22Rv1 (cell line): ENCODE results near the gene TMEM9.

Experiments used
- H3K27ac ChIP-seq: fragments of 450-650 bp; 2 replicates; pipeline ENCODE4 v1.5.1; 2017
- CTCF ChIP-seq: fragments of 450-650 bp; IDR thresholded peaks from 2 replicates; pipeline ENCODE4 v1.5.1; 2017; ENCODE audit warnings: mild to moderate bottlenecking
- ZFX ChIP-seq: fragments of 450-650 bp; IDR thresholded peaks from 2 replicates; pipeline ENCODE4 v1.6.1; 2017; ENCODE audit warnings: antibody characterized with exemption, borderline replicate concordance

Gene TMEM9

GRCh38 chr1:201110616-201111015 lies 43.7 kb downstream of the TMEM9 start:
- H3K27ac ChIP-seq: no peak overlapping the region
- TF ChIP-seq ZFX (no peak), CTCF (no peak)

- no peak overlapping the region for H3K27ac ChIP-seq
- TF ChIP-seq CTCF: no peak
- TF ChIP-seq ZFX: no peak
Measured at GRCh38 chr1:201110138-201110537, 44.1 kb downstream of the TMEM9 start.

GRCh38 chr1:201109651-201110050 lies 44.6 kb downstream of the TMEM9 start:
- H3K27ac ChIP-seq: no peak overlapping the region
- TF ChIP-seq CTCF: no peak
- no peak for TF ChIP-seq ZFX

- H3K27ac ChIP-seq: no peak overlapping the region
- TF ChIP-seq CTCF (no peak), ZFX (no peak)
Measured at GRCh38 chr1:201108614-201109013, 45.7 kb downstream of the TMEM9 start.

- H3K27ac ChIP-seq: no peak overlapping the region
- TF ChIP-seq CTCF (no peak), ZFX (no peak)
Measured at GRCh38 chr1:201105688-201106087, 48.6 kb downstream of the TMEM9 start.

- H3K27ac ChIP-seq: no peak overlapping the region
- TF ChIP-seq CTCF (no peak), ZFX (no peak)
Measured at GRCh38 chr1:201104141-201104540, 50.1 kb downstream of the TMEM9 start.

GRCh38 chr1:201103666-201104065 lies 50.6 kb downstream of the TMEM9 start:
- no peak for TF ChIP-seq ZFX
- H3K27ac ChIP-seq: no peak overlapping the region

GRCh38 chr1:201100169-201100930 lies 53.9 kb downstream of the TMEM9 start:
- no peak overlapping the region for H3K27ac ChIP-seq
- TF ChIP-seq ZFX (no peak), CTCF (no peak)
